K562 (cell line): ENCODE results near the gene CDH20. TPM values are rescaled to one million over a fixed set of nuclear protein-coding genes. Genes with fewer than 3 reads are reported as not detected.

ENCODE experiments used
- ATAC-seq: fragments of 200-7000 bp; cut with Tn5 transposase; 3 replicates; pipeline ENCODE4 v1.9.1; 2020; ENCODE audit warnings: moderate library complexity
- BruUV-seq: library from RNA; stranded (reverse); fragments of 400-500 nt; replicated peaks from 2 replicates; lab custom pipeline; 2021; lab: Mats Ljungman, UMichigan
- CTCF ChIA-PET: fragments of 300-600 bp; formaldehyde crosslinking; extraction: SDS; loops from one replicate; lab custom pipeline; 2021; ENCODE audit warnings: low intra/inter-chr PET ratio; lab: Yijun Ruan, JAX
- POLR2A ChIA-PET: fragments of 300-600, 350-650 bp; sonication (Branson Sonifier 250); formaldehyde crosslinking; extraction: SDS; loops from one replicate; lab custom pipeline; 2021; ENCODE audit warnings: antibody characterized with exemption, inconsistent platforms; lab: Yijun Ruan, JAX
- DNase-seq, 4 experiments: peaks; one replicate each; pipeline versions ENCODE4 v3.0.0 to v3.0.0-alpha.2; 2011 to 2018; ENCODE audit warnings: low spot score in 3 of 4, mixed read lengths in 3 of 4; ENCODE audit errors: extremely low read depth in 1 of 4
- FAIRE-seq: peaks from 2 replicates; lab custom pipeline; 2011; peaks lifted over from hg19 to GRCh38; lab: Jason Lieb, UNC
- H2AFZ ChIP-seq: 2 replicates; pipeline ENCODE4 v1.6.0; 2011; ENCODE audit warnings: low read depth, low read length, control low read depth, inconsistent platforms
- H3K27ac ChIP-seq: fragments of 200-600 bp; 3 replicates; pipeline ENCODE4 v1.8.0; 2011; ENCODE audit warnings: low read depth, mild to moderate bottlenecking, control low read depth, inconsistent platforms, low read length, moderate library complexity, mixed read lengths; ENCODE audit errors: extremely low read depth
- H3K27me3 ChIP-seq, 2 experiments: fragments of 300-600 bp in 1 of 2; 2 replicates in 1 of 2; 3 replicates in 1 of 2; pipeline versions ENCODE4 v1.6.0 to v1.8.0; 2011; ENCODE audit warnings: inconsistent platforms in 2 of 2, low read length in 2 of 2, mild to moderate bottlenecking in 1 of 2, mixed read lengths in 1 of 2, moderate library complexity in 1 of 2; ENCODE audit not compliant: control insufficient read depth in 2 of 2, insufficient read depth in 2 of 2
- H3K36me3 ChIP-seq: fragments of 300-600 bp; 3 replicates; pipeline ENCODE4 v1.8.0; 2011; ENCODE audit warnings: mild to moderate bottlenecking, low read length, inconsistent platforms; ENCODE audit not compliant: control insufficient read depth, insufficient read depth
- H3K4me1 ChIP-seq, 2 experiments: fragments of 200-600 bp in 1 of 2; replicated peaks in 1 of 2; 2 replicates in 1 of 2; 3 replicates in 1 of 2; pipeline versions ENCODE4 v1.5.1 to v1.8.0; 2011; ENCODE audit warnings: inconsistent platforms in 2 of 2, low read length in 2 of 2, mild to moderate bottlenecking in 1 of 2, mixed read lengths in 1 of 2, moderate library complexity in 1 of 2; ENCODE audit not compliant: control insufficient read depth in 2 of 2, insufficient read depth in 2 of 2
- H3K4me2 ChIP-seq: 2 replicates; pipeline ENCODE4 v1.6.1; 2011; ENCODE audit warnings: low read length, control low read depth, inconsistent platforms, mixed read lengths; ENCODE audit not compliant: insufficient read depth
- H3K4me3 ChIP-seq: fragments of 200-600 bp; sonication (generic), shearing (Covaris generic); 2 replicates; pipeline ENCODE4 v1.5.1; 2016; ENCODE audit warnings: control low read depth, inconsistent platforms
- H3K79me2 ChIP-seq: fragments of 200-600 bp; 3 replicates; pipeline ENCODE4 v1.8.0; 2011; ENCODE audit warnings: low read length, inconsistent platforms; ENCODE audit not compliant: control insufficient read depth, insufficient read depth
- H3K9ac ChIP-seq, 2 experiments: 2 replicates each; pipeline versions ENCODE4 v1.6.0 to v1.6.1; 2011; ENCODE audit warnings: low read depth in 2 of 2, low read length in 2 of 2, control low read depth in 1 of 2, inconsistent platforms in 1 of 2, mild to moderate bottlenecking in 1 of 2, mixed read lengths in 1 of 2; ENCODE audit not compliant: insufficient read depth in 1 of 2
- H3K9me1 ChIP-seq: one replicate; pipeline ENCODE4 v1.6.0; 2011; ENCODE audit warnings: inconsistent platforms, mild to moderate bottlenecking, low read length, moderate library complexity; ENCODE audit not compliant: control insufficient read depth, insufficient read depth
- H3K9me3 ChIP-seq: replicated peaks from 2 replicates; pipeline ENCODE4 v1.5.1; 2011; ENCODE audit warnings: low read depth, low read length, inconsistent platforms; ENCODE audit not compliant: control insufficient read depth, insufficient read depth
- H4K20me1 ChIP-seq: replicated peaks from 2 replicates; pipeline ENCODE4 v1.6.1; 2011; ENCODE audit warnings: low read length, inconsistent platforms, mixed read lengths; ENCODE audit not compliant: control insufficient read depth, insufficient read depth
- KLF16 ChIP-seq: IDR thresholded peaks from 2 replicates; pipeline ENCODE4 v1.6.1; 2016; ENCODE audit warnings: antibody characterized with exemption
- MEIS2 ChIP-seq: fragments of 450-650 bp; IDR thresholded peaks from 2 replicates; pipeline ENCODE4 v1.6.1; 2014; ENCODE audit warnings: mild to moderate bottlenecking; ENCODE audit not compliant: partially characterized antibody
- PHF20 ChIP-seq: fragments of 450-650 bp; IDR thresholded peaks from 2 replicates; pipeline ENCODE4 v1.6.1; 2018; ENCODE audit not compliant: partially characterized antibody
- RBM17 ChIP-seq: fragments of 200-400 bp; formaldehyde crosslinking; IDR thresholded peaks from 2 replicates; pipeline ENCODE4 v1.6.1; 2017; ENCODE audit warnings: low read depth, mild to moderate bottlenecking, low read length, borderline replicate concordance
- TOE1 ChIP-seq, 2 experiments: fragments of 450-650 bp in 1 of 2; sonication (generic) in 1 of 2; formaldehyde crosslinking in 1 of 2; IDR thresholded peaks; 2 replicates each; pipeline versions ENCODE4 v1.7.1 to v1.8.0; 2016 to 2022; ENCODE audit warnings: borderline replicate concordance in 2 of 2, mild to moderate bottlenecking in 2 of 2, antibody characterized with exemption in 1 of 2, inconsistent platforms in 1 of 2, low read depth in 1 of 2, missing genetic modification reagents in 1 of 2, moderate library complexity in 1 of 2
- ZNF133 ChIP-seq: fragments of 250-450 bp; sonication (Bioruptor Pico); IDR thresholded peaks from 2 replicates; pipeline ENCODE4 v1.4.0; 2020; ENCODE audit warnings: mild to moderate bottlenecking
- WGBS: fragments of 100-300 bp; shearing (Covaris generic); methylation state at CpG from one replicate; pipeline ENCODE4 v1.1.6; 2016; ENCODE audit warnings: low coverage, mixed read lengths; ENCODE audit not compliant: insufficient coverage; ENCODE audit errors: missing lambda C conversion rate; 5-methylcytosine and 5-hydroxymethylcytosine counted together
- in situ Hi-C: fragments of 300-500 bp; cut with MboI; formaldehyde crosslinking; loops from 4 replicates; pipeline ENCODE4 v1.15.0; 2018; ENCODE audit warnings: inconsistent platforms, mixed read lengths
- intact Hi-C: fragments of 100-400 bp; cut with micrococcal nuclease; formaldehyde crosslinking; loops from 2 replicates; pipeline ENCODE4 v1.14.2; 2022
- polyA plus RNA-seq, 8 experiments: library from polyadenylated mRNA; depleted of rRNA in 4 of 8; stranded (reverse) in 5 of 8; unstranded in 3 of 8; fragments of >200 nt; fragmentation: Nextera tagmentation in 2 of 8; fragmentation: Illumina TruSeq in 1 of 8; extraction: Ambion mirVana in 2 of 8; extraction: Trizol in 1 of 8; gene quantifications; 2 replicates each; pipeline versions ENCODE4 v1.2.1 to v1.2.3, GENCODE V29; 2011 to 2014; ENCODE audit warnings: inconsistent platforms in 1 of 8, missing spikeins in 1 of 8
- total RNA-seq, 7 experiments: library from RNA; depleted of rRNA in 6 of 7; stranded (reverse); fragments of >200 nt in 6 of 7; fragmentation: Illumina TruSeq in 2 of 7; extraction: Trizol in 2 of 7; gene quantifications; 2 replicates each; pipeline versions ENCODE4 v1.2.1 to v1.2.3, GENCODE V29; 2011 to 2021; ENCODE audit warnings: low replicate concordance in 1 of 7
- TF ChIP-seq, protein P1 (sequence below): IDR thresholded peaks from 2 replicates; pipeline ENCODE4 v1.6.1; 2011; ENCODE audit warnings: borderline replicate concordance, low read depth, mild to moderate bottlenecking, moderate library complexity, low read length; ENCODE audit not compliant: insufficient read depth, poor library complexity, severe bottlenecking
- TF ChIP-seq, protein P2 (sequence below): fragments of 450-650 bp; IDR thresholded peaks from 2 replicates; pipeline ENCODE4 v1.6.1; 2016; ENCODE audit warnings: low read depth

The CDH20 gene
- total and polyA plus RNA-seq, 9 of the 15 experiments (the other 6 are each of a cell fraction or from before 2014, with no cell fraction given), result not detected

DNA sequence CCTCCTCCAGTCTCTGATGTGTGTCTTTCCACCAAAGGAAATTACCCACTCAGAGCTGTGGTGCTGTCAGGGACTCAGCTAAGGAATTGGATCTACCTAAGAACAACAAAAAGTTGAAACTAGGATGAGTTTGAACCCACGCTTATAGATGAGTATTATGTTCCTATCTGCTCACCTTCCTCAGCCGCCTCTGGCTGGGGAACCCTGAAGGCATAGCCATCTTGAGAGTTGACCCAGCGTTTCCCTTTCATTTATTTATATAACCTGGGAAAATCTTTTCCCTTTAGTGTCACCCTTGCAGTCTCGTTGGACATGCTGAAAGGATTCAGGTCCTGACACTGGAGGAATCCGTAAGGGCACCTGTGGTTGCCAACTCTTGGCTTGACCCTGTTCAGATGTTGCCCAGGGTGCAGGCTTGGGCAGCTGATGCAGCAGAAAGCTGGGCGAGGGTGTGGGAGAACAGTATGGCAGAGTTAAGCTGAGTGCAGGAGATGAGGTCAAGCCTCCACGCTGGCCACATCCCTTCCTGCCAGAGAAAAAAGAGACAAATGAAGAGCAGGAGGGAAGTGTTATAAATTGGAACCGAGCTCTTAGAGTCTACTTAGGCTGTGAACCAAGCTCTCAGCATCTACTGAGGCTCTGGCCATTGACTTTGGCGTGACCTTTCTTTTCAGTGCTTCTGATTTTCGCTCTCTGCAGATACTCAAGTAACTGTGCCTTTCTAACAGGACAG lies 1.9 kb downstream of the CDH20 start (continued):
- TF ChIP-seq, protein P1, sequence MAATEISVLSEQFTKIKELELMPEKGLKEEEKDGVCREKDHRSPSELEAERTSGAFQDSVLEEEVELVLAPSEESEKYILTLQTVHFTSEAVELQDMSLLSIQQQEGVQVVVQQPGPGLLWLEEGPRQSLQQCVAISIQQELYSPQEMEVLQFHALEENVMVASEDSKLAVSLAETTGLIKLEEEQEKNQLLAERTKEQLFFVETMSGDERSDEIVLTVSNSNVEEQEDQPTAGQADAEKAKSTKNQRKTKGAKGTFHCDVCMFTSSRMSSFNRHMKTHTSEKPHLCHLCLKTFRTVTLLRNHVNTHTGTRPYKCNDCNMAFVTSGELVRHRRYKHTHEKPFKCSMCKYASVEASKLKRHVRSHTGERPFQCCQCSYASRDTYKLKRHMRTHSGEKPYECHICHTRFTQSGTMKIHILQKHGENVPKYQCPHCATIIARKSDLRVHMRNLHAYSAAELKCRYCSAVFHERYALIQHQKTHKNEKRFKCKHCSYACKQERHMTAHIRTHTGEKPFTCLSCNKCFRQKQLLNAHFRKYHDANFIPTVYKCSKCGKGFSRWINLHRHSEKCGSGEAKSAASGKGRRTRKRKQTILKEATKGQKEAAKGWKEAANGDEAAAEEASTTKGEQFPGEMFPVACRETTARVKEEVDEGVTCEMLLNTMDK, result no peak
- TF ChIP-seq MEIS2 (no peak), ZNF133 (CRISPR knock-in tag) (no peak)

- Histone ChIP-seq H2AFZ (no peak overlapping the region), H3K36me3 (no peaks in the 10 kb centered on the region), H3K9ac (no peak overlapping the region), H3K4me2 (no peak overlapping the region), H3K4me1 (no peaks in the 10 kb centered on the region), H3K27me3 (no peaks in the 10 kb centered on the region), H3K9me1 (no peaks in the 10 kb centered on the region), H3K4me3 (no peak overlapping the region), H4K20me1 (no peaks in the 10 kb centered on the region), H3K27ac (no peak overlapping the region), H3K9me3 (no peaks in the 10 kb centered on the region), H3K79me2 (no peaks in the 10 kb centered on the region)
- intact Hi-C loops, result no loop called here
- in situ Hi-C loops, result no loop called here
- CTCF ChIA-PET, result no interaction called here
- DNase-seq (no peak), ATAC-seq (no peak), FAIRE-seq (no peak)
- no TSS peak for BruUV-seq
- POLR2A ChIA-PET, result no interaction called here
- 2% methylated on average over 10 of the region's 10 CpGs for WGBS
- TF ChIP-seq KLF16, result no peak
- TF ChIP-seq TOE1 (IDR thresholded peaks at IDR 0.05; ENCODE audit: borderline replicate concordance), result no peak
- TF ChIP-seq TOE1 (CRISPR knock-in tag; IDR thresholded peaks at IDR 0.05; ENCODE audit: borderline replicate concordance, low read depth), result no peak
- TF ChIP-seq RBM17, result no peak
- TF ChIP-seq PHF20, result no peak
- TF ChIP-seq, protein P2, sequence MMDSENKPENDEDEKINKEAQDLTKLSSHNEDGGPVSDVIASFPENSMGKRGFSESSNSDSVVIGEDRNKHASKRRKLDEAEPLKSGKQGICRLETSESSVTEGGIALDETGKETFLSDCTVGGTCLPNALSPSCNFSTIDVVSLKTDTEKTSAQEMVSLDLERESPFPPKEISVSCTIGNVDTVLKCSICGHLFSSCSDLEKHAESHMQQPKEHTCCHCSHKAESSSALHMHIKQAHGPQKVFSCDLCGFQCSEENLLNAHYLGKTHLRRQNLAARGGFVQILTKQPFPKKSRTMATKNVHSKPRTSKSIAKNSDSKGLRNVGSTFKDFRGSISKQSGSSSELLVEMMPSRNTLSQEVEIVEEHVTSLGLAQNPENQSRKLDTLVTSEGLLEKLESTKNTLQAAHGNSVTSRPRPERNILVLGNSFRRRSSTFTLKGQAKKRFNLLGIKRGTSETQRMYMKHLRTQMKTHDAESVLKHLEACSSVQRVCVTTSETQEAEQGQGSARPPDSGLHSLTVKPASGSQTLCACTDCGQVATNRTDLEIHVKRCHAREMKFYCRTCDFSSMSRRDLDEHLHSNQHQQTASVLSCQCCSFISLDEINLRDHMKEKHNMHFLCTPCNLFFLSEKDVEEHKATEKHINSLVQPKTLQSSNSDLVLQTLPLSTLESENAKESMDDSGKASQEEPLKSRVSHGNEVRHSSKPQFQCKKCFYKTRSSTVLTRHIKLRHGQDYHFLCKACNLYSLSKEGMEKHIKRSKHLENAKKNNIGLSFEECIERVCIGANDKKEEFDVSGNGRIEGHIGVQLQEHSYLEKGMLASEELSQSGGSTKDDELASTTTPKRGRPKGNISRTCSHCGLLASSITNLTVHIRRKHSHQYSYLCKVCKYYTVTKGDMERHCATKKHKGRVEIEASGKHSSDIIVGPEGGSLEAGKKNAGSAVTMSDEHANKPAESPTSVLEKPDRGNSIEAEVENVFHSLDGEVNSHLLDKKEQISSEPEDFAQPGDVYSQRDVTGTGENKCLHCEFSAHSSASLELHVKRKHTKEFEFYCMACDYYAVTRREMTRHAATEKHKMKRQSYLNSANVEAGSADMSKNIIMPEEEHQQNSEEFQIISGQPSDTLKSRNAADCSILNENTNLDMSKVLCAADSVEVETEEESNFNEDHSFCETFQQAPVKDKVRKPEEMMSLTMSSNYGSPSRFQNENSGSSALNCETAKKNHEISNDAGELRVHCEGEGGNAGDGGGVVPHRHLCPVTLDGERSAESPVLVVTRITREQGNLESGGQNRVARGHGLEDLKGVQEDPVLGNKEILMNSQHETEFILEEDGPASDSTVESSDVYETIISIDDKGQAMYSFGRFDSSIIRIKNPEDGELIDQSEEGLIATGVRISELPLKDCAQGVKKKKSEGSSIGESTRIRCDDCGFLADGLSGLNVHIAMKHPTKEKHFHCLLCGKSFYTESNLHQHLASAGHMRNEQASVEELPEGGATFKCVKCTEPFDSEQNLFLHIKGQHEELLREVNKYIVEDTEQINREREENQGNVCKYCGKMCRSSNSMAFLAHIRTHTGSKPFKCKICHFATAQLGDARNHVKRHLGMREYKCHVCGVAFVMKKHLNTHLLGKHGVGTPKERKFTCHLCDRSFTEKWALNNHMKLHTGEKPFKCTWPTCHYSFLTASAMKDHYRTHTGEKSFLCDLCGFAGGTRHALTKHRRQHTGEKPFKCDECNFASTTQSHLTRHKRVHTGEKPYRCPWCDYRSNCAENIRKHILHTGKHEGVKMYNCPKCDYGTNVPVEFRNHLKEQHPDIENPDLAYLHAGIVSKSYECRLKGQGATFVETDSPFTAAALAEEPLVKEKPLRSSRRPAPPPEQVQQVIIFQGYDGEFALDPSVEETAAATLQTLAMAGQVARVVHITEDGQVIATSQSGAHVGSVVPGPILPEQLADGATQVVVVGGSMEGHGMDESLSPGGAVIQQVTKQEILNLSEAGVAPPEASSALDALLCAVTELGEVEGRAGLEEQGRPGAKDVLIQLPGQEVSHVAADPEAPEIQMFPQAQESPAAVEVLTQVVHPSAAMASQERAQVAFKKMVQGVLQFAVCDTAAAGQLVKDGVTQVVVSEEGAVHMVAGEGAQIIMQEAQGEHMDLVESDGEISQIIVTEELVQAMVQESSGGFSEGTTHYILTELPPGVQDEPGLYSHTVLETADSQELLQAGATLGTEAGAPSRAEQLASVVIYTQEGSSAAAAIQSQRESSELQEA, result no peak
Observed at GRCh38 chr18:61335684-61336555, 2.7 kb downstream of the CDH20 start.
